Activated CD4-positive, alpha-beta T cell treated with anti-CD3 and anti-CD28 coated beads, Interleukin-2, amount 50 U/mL, for 24 hours (primary cell): ENCODE measurements around the gene CRHR1.
"Not testable (repeated sequence)": the region's sequence is repeated elsewhere in the genome, so short reads cannot be mapped to it uniquely, and the experiment has no call there.

Experiments used
- DNase-seq, 2 donors: peaks; one replicate each; pipeline ENCODE4 v3.0.0-alpha.2; 2020; ENCODE audit warnings: low read depth in 1 of 2, low spot score in 1 of 2

Gene CRHR1

DNA sequence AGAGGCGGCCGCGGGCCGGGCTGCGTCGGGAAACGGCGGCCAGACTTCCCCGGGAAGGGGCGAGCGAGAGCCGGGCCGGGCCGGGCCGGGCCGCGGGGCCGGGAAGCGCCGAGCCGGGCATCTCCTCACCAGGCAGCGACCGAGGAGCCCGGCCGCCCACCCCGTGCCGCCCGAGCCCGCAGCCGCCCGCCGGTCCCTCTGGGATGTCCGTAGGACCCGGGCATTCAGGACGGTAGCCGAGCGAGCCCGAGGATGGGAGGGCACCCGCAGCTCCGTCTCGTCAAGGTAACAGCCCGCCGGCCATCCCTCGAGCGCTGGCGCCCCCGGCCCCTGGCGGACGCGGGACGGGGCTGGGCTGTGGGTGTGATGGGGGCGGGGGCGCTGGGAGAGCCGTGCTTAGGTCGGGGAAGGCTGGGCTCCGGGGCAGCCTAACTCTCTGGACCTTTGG, at the start of gene CRHR1:
Gene CRHR1 (plus strand): TSS at position 28 of the 448 bp plus-strand sequence. CDS start 225 bp downstream, at position 253.
- no peak for DNase-seq

DNA sequence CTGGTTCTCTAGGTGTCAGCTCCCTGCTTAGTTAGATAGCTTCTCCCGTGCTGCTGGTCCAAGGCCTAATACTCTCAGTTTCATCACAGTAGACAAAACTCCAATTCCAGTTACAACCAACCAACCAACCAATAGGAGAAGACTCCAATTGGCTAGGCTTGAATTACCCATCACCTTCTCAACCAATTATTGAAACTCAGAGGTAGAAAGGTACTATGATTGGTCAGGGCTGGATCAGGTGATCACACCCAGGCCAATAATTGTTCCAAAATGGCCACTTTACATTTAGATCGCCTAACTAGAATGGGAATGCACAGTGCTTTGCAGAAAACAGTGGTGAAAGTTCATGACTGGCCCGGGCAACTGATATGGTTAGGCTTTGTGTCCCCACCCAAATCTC, 49.5 kb upstream of the CRHR1 start:
- no peak for DNase-seq

DNA sequence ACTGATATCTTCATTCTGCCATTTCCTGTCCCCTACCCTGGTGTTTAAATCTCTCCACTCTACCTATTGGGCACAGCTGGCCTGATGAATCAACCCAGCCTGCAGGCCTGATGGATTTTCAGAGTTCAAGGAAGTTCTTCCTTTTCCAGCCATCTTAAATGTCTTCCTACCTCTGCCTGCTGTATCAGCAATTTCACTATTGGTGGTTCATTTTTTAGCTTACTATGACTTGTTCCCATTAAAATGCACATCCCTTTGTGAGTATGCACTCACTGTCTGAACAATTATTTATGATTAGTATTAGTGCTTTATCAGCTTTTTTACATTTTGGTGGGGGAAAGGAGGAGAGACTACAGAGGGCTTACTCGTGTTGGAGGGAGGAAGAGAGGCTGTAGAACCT, 48.6 kb upstream of the CRHR1 start:
- DNase-seq = no peak

DNA sequence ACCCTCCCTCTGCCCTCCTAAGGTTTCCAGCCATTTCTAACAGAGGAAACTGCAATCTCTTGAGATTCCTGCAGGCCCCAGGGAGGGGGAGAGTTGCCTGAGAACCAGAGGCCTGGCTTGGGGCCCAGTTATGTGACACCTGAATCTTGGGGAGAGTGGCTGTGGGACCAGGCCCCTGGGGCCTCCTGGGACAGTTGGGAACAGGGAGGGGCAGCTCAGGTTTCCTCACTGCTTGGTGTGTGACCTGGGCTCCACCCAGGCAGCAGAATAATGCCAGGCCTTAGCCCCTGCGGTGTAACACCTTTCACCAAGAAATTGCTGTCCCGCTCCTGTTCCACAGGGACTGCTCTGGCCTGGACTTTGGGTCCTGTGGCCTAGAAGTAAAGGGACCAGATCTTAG, 44.3 kb upstream of the CRHR1 start:
- DNase-seq = no peak

DNA sequence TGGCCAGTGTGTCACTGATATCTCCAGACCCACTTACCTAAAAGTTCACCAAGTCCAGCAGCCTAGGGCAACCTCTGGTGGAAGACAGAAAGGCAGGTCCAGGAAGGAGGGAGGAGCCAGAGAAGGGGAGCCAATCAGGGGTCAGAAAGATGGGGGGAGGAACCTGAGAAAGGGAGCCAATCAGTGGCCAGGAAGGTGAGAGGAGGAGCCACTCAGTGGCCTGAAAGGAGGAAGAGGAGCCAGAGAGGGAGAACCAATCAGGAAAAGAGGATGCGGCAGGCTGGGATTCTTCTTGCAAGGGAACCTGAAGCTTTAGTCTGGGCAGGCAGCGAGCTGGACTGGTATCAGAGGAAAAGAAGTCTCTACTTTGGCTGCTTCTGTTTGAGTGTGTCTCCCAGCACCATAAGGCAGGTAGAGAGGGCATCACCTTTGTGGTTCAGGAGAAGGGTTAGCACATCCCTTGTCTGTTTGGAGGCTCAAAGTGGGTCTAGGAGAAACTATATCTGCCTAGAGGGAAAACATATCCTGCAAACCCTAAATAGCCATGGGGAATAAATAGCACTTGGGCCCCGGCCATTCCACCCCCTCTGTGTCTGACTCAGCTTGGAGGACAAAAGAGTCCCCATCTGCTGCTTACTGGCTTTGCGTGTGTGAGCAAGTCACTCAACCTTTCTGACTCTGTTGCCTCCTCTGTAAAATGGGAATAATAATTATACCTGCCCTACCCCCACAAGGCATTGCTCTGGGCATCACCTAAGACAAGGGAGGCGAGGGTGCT, 43.4 kb upstream of the CRHR1 start:
- no peak for DNase-seq

DNA sequence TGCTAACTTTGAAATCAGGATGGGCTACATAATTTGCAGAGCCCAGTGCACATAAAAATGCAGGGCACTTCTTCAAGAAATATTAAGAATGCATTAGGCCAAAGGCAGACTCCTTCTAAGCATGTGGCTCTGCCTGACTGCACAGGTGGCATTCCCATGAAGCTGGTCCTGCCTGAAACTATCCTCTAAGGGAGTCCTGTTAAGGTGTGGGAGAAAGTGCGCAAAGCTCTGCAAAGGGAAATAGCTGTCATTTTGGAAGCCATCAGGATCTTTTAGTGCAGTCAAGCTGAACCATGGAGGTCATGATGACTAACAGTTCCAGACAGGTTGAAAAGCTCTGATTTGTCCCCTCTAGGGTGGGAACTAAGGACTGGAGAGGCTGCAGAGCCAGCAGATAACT, 41.9 kb upstream of the CRHR1 start:
- no peak for DNase-seq

DNA sequence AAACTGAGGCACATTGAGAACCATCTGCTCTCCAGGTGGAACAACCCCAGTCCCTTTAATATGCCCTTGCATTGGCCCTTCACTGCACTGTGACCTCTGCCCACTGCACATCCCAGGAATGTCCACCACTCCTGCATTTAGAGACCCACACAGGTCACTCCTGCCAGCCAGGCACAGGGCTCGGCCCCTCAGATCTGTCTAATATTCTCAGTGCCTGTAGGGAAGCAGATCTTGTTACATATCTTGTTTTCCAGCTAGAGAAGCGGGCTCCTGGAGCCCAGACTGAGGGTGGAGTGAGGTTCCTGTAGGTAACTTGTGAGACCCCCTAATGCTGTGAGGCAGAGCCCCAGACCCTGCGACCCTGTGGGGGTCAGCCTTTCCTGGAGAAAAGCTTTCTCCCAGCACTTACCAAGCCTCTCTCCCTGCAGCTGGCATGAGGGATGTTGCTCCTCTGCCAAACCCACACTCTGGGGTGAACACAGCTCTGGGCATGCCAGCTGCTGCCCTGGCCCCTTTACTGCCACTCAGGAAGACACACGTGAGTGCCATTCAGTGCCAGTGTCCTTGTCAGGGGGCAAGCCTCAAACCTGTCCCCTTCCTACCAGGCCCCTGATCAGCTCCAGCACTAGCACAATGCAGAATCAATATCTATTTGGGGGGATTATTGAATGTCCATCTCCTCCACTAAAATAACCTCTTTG, 40.3 kb upstream of the CRHR1 start:
- DNase-seq = no peak

DNA sequence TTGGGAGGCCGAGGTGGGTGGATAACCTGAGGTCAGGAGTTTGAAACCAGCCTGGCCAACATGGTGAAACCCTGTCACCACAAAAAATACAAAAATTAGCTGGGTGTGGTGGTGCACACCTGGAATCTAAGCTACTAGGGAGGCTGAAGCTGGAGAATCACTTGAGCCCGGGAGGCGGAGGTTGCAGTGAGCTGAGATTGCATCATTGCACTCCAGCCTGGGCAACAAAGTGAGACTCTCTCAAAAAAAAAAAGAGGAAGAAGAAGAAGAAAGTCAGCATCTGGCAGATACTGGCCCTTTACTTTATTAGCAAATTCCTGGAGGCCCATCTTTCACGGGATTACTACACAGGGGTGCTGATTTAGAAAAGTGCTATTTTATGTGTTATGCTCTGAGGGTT, 39.3 kb upstream of the CRHR1 start:
- DNase-seq = not testable (repeated sequence)

DNA sequence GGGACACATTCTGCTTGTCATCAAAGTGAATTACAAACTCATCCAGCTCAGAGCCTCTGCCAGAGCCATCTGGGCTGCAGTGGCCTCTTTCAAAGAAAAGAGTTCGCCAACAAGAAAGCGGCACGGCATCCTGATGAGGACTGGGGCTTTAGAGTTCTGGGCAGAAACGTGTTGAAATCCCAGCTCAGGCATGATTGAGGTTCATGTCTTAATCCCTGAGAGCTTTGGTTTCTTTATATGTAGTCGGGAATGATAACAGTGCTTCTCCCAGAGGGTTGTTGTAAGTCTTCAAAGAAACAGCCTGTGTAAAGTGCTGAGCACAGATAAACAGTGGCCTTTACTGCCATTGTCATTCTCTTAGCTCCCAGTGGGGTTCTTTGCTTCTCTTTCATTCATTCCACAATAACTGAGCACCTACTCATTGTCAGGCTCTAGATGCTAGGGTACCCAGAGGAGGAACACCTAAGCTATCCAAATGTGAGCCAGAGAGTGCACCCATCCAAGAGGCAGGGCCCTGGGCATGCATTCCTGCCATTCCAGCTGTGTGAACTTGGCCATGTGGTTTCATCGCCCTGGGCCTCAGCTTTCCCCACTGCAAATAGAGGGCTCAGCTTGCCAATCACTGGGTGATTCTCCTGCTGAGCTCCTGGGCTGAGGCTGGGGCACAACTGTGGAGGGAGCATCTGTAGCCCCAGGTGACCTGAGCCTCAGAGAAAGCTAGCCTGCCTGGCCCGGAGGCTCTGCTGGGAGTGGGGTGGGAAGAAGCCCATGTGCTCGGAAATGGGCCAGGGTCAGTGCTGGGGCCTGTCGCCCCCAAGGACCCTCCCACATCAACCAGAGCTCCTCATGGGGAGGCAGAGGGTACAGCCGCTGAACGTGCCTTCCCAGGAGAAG, 38.3 kb upstream of the CRHR1 start:
- no peak for DNase-seq

DNA sequence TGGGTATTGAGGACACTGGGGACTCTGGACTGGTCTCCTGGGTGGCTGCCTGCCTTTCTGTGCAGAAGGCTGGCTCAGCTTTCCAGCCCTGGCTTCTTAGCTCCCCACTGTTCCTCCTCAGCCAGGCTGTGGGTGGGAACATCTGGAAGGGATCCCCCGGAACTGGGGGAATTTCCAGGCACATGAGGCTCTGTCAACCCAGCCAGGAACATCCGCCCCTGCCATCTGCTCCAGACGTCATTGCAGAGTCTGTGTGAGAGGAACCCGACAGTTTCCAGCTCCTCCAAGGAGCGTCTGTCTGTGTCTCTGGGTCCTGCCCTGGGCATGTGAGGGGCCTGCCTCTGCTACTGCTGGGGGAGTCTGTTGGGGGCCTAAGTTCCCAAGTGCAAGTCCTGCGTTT, 36.2 kb upstream of the CRHR1 start:
- DNase-seq = no peak

DNA sequence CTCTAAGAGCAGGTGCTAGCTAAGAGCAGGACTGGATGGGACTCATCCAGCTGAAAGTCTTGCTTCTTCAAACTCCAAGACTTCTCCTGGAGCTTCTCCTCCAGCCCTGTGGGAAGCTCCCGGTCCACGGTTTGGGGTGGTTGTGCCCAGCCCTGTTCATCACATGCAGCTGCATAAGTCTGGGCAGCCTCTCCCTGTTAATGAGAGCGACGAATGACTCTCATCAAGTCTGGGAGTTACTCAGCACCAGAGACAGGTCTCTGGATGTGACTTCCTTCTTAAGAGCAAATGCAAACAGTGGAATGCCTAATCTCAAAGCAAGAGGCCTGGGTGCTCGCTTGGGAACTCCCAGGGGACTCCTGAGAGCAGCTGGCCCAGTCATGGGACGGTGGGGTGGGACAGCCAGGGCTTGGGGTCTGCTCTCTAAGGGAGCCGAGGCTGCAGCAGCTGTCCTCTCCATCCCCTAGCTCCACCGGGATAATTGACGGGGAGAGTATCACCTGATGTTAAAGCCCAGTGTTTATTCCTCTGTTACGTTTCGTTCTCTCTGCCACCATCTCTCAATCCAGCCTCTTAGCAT, 35.3 kb upstream of the CRHR1 start:
- no peak for DNase-seq

DNA sequence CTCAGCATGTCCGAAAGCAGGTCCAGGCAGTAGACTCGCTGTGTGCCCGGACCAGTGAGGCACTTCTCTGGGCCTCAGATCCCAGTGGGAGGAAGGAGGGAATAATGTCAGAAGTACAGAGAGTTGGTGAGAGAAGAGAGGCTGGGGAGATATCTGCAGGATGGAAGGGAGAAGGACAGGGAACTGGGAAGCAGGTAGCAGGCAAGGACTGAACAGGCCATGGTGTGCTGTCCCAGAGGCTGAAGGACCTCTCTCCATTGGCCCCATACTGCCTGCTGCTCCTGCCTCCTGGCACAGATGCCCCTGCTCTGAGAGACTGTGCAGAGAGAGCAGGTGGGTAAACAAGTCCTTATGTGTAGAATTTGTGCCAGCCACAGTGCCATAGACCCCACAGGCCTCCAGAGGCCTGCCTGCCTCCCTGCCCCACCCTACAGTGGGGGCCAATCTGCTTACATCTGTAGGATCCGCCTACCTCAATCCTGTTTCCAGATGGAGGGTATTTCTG, 34.2 kb upstream of the CRHR1 start:
- DNase-seq = no peak

DNA sequence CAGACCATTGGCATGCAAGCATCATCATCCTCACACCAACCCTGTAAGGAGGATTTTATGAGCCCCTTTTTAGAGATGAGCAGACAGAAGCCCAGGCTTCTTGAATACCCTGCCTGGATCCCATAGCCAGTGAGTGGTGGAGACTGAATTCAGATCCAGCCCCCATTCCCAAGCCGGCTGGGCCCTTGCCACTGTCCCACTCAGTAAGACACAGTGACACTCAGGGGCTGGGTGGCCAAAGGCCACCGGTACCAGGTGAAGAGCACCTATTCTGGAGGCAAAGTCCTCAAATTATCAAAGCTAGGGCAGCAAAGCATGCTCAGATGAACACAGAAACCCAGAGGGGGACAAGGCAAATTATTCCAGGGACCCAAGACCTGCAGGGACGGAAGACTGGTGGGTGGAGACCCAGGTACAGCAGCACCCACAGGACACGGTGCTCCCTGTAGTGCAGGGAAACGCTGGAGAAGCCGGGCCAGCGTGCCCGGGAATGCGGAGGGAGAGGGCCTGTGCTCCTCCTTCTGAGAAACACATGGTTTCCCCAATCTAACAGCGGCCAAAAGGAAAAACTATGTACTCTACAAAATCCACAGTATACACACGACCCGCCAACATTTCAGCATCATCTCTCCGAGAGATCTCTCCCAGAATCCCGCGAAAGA, 33.2 kb upstream of the CRHR1 start:
- no peak for DNase-seq

DNA sequence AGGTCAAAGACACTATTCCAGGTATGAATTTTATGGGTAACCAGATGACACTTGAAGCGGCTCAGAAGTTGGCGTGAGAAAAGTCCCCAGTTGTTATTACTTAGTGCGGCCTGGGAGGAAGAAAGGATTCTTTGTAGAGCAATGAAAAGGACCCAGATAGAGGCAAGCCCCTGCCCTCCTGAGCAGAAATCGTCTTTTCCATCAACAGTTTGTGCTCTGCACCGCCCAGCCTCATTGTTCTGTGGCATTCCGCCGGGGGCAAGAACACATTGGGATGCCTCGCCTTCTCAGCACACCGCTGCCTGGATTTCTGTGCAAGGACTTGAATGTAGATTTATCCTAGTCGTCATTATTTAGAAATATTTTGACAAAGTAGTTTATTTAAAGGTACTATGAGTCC, 32.7 kb upstream of the CRHR1 start:
- DNase-seq = no peak

DNA sequence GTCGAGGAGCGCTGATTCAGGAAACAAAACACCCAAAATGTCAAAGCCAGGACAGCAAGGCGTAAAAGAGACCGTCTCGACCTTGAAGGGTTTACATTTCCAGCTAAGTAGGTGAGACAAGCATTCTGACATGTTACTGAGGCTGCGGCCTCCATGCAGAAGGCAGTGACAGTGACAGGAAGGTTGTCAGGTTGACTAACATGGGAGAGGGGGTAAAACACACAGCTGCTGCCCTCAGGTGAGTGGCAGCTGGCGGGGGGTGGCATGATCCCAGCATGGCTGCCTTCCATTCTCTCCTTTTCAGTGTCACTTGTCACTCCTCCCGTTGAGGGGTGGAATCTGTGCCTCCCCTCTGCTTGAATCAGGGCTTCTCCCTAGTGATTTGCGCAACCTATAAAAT, 31.9 kb upstream of the CRHR1 start:
- DNase-seq = no peak

DNA sequence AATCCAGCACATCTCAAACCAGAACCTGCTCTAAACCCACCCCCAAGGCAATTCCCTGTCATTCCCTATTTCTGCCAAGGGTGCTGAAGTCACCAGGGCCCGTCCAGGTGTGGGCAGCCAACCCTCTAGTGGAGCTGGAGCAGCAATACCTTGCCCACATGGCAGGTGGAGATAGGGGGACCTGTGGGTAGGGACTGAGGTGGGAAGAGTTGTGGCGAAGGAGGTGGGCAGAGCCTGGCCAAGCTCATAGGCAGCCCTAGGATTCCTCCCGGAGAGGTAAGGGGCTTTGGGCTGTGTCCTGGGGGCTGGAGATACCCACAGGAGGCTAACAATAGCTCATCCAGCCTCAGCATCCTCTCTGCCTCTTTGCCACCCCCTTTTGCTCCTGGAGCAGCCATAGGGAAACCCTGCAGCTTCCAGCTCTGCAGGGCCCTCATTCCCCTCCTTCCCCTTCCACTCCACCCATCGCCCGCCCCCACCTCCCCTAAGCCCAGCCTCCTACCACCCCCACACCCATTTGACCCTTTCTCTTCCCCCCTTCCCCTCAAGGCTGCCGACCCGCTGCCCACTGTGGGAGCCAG, 30.4 kb upstream of the CRHR1 start:
- no peak for DNase-seq

DNA sequence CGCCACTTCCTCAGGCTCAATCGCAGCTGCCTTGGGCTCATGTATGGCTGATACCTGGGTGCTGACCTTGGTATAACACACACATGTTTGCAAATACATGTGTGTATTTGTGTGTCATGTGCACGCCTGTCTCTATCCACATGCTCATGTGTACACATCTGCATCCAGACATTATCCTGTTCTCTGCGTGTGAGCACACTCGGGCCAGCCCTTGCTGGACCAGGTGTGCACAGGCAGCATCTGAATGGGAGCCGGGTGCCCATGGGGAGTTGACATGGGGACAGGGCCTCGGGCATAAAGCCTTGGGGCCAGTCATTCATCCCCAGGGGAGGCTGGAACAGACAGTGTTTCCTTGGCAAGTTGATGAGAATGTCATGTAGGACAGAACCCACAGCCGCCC, 29.1 kb upstream of the CRHR1 start:
- DNase-seq = no peak

DNA sequence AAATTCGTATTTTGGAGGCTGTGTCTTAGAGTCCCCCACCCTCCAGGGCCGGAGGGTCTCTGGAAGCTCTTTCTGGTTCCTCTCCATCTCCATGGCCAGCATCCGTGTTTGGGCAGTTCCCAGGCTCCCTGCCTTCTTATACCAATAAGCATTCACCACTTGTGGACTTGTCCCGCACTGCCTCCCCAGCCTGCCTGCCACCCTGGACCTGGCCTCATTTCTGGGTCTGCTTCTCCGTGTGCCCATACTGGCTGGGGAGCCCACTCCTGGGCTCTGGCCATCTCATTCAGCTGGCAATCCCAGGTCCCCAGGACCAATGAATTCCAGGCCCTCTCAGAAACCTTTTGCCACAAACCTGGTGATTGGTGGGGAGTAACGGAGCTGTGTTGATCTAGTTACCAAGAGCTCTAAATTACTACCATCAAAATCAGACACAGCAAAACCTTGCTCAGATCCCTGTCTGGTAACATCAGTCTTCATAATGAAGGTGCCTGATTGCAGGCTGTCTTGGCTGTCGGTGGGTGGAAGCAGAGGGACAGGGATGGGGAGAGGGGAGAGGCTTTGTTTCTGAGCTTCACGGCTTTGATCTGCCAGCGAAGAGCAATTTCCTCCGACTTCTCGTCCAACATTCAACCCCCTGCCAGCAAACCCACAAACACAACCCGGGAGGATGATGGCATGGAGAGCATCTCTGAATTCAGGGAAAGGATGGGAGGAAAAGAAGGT, 27.7 kb upstream of the CRHR1 start:
- DNase-seq = no peak

DNA sequence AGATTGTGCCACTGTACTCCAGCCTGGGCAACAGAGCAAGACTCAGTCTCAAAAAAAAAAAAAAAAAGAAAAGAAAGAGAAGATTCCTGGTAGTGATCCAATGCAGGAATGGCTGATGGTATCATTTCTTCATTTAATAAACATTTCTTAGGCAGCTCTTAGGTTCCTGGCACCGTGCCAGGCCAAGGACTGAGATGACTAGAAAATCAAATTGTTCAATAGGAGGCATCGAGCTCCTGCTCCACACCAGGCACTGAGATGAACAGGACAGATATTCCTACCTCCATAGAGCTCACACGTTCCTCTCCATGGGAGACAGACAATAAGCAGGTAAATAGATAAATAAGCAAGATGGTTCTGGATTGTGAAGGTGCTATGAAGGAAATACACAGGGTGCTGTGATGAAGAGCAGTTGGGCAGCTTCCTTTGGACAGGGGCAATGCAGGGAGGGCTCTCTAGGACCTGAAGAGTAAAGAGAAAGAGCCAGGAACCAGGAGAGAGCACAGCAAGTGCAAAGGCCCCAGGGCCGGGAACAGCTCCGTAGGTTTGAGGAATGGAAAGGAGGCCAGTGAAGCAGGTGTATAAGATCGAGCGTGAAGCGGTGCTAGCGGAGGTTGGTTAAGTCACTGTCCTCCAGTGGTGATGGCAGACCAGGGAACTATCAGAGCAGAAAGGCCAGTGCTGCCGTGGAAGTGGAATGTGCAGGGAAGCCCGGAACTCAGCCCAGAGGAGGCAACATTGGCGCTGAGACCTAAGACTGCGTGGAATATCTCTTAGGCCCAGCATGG, 26.5 kb upstream of the CRHR1 start:
- no peak for DNase-seq
